HG02763 (cell line): Measurements from ENCODE around the gene SDC1.
"Not testable (repeated sequence)": the region's sequence is repeated elsewhere in the genome, so short reads cannot be mapped to it uniquely, and the experiment has no call there.

Source experiments
- ATAC-seq: cut with Tn5 transposase; IDR thresholded peaks from one replicate; pipeline ENCODE4 v1.9.1; 2021; ENCODE audit warnings: mild to moderate bottlenecking, moderate library complexity; ENCODE audit not compliant: unreplicated experiment

The SDC1 gene

GRCh38 chr2:20224716-20225293 is at the start of gene SDC1:
SDC1 (minus strand) TSS chr2:20225130; CDS start chr2:20224867, 263 bp downstream.
- ATAC-seq = peak; percentile 13

DNA sequence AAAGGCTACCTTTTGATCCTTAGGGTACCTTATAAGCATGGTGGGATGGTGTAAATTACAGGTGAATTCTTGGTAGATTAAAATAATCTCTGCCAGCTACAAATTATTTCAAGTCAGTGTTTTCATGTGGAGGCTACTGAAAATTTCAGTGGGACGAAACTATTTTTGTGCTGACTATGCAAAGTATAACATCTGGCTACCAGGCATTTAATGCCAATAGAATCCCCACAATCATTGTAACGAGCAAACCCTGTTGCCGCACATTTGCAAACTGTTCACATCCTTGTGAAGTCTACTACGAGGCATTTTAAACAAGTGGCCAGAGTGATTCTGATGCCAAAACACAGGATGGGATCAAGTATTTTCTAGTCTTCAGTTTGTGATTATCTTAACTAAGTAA is 48.1 kb upstream of the SDC1 start:
- ATAC-seq = no peak

- not testable (repeated sequence) for ATAC-seq
These were observed 43.4 kb upstream of the SDC1 start for GRCh38 chr2:20268317-20268716.

GRCh38 chr2:20267529-20267928 is 42.6 kb upstream of the SDC1 start:
- ATAC-seq = no peak

DNA sequence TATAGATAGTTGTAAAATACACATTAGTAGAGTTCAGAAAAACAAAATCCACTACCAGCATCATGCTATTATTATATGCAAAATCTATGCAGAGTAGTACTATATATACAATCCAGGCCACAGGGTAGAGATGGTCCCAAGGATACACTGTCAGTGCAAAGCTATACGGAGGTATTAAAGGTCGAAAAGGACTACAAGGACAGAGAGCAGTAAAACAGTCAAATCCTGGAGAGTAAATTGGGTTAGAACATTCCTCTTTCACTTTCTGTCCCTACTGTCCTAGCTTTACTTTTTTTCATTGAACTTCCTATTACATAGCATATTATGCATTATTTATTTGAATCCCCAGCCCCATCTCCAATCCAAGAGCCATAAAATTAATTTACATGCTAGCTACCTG is 39.7 kb upstream of the SDC1 start:
- ATAC-seq = no peak

DNA sequence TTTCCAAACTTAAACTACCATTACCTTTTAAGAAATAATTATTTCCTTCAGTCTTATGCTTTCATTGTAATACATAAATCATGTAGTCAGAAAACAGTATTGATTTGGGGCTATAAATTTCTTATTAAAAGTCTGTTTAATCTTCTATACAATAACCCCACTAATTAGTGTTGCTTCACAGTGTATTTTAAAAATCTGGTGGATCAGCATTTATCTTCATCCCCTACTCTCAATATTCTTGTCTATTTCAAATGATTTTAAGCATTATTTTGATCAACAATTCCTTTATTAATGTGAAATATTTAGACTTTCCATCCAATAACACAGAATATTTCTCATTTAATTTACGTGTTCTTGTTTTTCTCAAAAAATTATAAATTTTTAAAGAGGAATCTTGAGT is 32.5 kb upstream of the SDC1 start:
- no peak for ATAC-seq

GRCh38 chr2:20254731-20255130 is 29.8 kb upstream of the SDC1 start:
- no peak for ATAC-seq

GRCh38 chr2:20250436-20250835 is 25.5 kb upstream of the SDC1 start:
- no peak for ATAC-seq

DNA sequence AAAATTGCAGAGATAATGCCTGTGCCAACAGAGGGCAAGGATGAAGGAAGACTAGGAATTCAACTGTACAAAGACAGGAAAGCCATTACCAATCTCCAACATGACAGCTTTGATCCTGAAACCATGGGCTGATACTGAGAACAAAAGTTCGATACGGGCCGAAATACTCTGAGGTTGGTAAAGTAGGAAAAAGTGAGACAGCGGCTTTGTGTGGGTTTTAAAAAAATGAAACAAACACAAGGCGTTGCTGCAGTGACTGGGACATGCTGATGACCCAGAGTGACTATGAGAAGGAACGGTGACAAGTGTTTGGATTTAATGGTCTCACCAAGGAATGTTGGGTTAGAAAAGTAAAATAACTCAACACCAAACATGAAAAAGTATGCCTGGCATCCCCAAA is 24.2 kb upstream of the SDC1 start:
- no peak for ATAC-seq

- no peak for ATAC-seq
These were observed 22.2 kb upstream of the SDC1 start for GRCh38 chr2:20247084-20247483.

GRCh38 chr2:20243637-20244036 is 18.7 kb upstream of the SDC1 start:
- not testable (repeated sequence) for ATAC-seq

DNA sequence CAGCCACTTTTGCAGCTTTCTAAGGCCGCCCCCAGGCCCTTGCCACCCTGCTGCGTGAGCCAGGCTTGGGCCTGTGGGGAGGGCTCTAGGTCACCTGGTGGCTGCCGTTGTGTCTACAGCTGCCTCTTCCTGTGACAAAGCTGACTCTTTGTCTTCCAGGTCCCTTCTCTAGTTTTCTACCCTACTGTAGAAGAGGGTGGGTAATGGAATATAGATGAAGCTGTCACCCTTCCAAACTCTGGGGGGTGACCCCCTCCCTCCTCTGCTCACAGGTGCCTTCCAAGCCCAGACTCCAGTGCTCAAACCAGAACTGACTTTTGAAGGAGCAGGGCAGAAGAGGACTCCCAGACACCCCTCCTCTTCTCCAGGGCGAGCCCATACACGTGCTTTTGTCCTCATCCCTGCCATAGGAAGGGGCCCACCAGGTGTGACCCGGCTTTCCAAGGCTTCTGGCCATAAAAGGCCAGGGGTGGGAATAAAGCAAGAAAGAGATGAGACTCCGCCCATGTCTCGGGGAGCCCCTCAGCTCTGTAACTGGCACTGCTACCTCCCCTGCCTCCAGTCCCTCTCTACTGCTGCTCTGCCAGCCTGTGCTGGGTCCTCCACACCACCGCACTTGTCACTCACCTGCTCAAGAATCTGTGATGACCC is 17.9 kb upstream of the SDC1 start:
- no peak for ATAC-seq

DNA sequence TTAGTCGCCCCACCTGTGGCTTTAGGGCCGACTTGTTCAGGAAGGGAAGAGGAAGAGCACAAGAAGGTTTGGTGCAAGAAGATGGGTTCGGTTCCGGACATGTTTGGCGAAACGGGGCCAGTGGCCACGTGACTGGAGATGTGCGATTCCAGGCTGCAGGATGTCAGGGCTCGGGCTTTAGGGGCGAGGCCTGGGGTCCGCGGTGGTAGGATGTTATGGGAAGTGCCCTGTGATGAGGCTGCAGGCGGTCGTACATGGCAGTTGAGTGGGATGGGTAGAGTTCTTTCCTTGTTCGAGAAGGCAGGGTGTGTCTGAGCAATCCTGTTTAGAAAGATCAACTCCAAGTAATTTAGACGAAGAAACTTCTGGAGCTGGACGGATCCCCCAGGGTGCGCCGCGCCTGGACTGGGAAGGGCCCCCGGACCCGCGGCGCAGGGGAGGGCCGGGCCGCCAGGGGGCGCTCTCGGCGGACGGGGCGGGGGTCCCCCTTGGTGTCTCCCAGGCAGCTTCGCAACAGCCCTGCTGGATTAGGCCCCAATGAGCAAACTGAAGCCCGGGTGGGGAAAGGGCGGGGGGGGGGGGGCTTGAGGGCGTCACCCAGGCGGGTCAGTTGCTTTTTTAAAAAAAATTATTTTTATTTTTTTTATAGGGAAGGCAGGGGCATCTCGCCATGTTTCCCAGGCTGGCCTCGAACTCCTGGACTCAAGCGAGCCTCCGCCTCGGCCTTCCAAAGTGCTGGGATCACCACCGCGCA is 17.2 kb upstream of the SDC1 start:
- no peak for ATAC-seq

GRCh38 chr2:20240291-20240690 is 15.4 kb upstream of the SDC1 start:
- ATAC-seq = not testable (repeated sequence)

DNA sequence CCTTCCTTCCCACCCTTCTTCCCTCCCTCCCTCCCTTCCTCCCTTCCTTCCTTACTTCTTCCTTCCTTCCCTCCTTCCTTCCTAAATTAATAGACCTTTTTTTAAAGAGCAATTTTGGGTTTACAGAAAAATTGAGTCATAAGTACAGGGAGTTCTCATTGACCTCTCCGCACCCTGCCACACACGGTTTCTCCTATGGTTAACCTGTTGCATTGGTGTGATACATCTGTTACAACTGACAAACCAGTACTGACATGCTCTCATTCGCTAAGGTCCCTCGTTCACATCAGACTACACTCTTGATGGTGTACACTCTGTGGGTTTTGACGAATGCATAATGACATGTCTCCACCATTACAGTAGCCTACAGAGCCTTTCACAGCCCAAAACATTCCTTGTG is 11.6 kb upstream of the SDC1 start:
- no peak for ATAC-seq

DNA sequence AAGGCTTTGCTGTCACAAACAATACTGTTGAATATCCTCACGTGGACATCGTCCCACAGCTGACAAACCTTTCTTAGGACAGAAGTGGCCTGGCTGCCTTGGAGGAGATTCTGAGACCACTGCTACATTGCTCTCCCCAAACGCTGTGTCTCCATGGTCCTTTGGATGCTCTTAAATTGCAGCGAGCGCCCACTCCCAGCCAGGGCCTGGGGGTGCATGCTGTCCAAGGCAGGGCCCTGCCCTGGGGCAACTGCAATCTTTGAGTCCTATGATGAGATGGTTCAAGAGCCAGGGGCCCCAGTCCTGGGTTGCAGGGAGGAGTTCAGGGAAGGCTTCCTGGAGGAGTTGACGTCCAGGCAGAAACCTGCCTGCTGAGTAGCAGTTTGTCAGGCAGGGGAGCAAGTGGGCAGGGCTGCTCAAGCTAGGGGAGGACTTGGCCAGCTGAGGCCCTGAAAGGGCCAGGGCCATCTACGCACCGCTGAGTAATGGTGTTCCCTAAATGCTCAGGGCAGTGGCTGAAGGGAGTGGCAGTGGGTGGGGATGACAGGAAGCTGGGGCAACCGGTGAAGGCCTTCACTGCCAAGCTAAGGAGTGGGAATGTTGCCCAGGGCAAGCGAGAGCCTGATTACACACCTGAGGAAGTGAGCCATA is 10.8 kb upstream of the SDC1 start:
- ATAC-seq = no peak

- ATAC-seq = not testable (repeated sequence)
These were observed 9.7 kb upstream of the SDC1 start for GRCh38 chr2:20234597-20234996.

- no peak for ATAC-seq
These were observed 7.9 kb upstream of the SDC1 start for GRCh38 chr2:20232837-20233207.

- ATAC-seq = no peak
These were observed 6.7 kb upstream of the SDC1 start for GRCh38 chr2:20231598-20232026.

- no peak for ATAC-seq
These were observed 6.2 kb upstream of the SDC1 start for GRCh38 chr2:20231159-20231558.

GRCh38 chr2:20230114-20230425 is 5.1 kb upstream of the SDC1 start:
- no peak for ATAC-seq
